ENCODE data around the gene MZF1. TPM values are rescaled to one million over a fixed set of nuclear protein-coding genes. Genes with fewer than 3 reads are reported as not detected.
A peak's percentile ranks its signal among the peaks of the same experiment; 100 is the strongest.

MZF1 gene
- total RNA-seq, 4 donors from 2014 or later = 6.8 to 21.5 (median 15.1) TPM

- Histone ChIP-seq H3K36me3 (peaks cover 0 to 15% of the 10 kb centered on the region in 2 donors), H3K4me3 (no peak overlapping the region), H3K9me3 (no peaks in the 10 kb centered on the region), H3K4me1 (peaks cover 22 to 27% of the 10 kb centered on the region in 2 donors), H3K27me3 (no peaks in the 10 kb centered on the region), H3K27ac (peak overlapping the region in 3 of 4 donors; percentile 66 to 69 (median 66))
- TF ChIP-seq POLR2A (IDR thresholded peaks at IDR 0.05) (no peak), CTCF (IDR thresholded peaks at IDR 0.05 in 4 of 5, conservative IDR thresholded peaks at IDR 0.05 in 1 of 5) (no peak)
- in situ Hi-C loops (cut with MboI; ENCODE audit: low sequenced_read_pairs in 4 of 4) (no loop called here), intact Hi-C loops (cut with DNase I; ENCODE audit: low total_unique reads) (no loop called here)
- ATAC-seq (no peak), DNase-seq (no peak)
These were observed 59.9 kb downstream of the MZF1 start for GRCh38 chr19:58513213-58513693.

Small RNAs within 50 kb of the gene (microRNA-seq; reads per million reads assigned to microRNA genes)
- gene MIR6807 (ENCODE audit: borderline replicate concordance in 2 of 2) = 1.2 to 2.6 reads per million in 2 donors

Other genes starting within 250 kb of the MZF1 start
- gene ZSCAN22, start 246.3 kb downstream of the MZF1 start, total RNA-seq = 1 to 10 TPM; 1.1 to 2.4 (median 1.8) TPM
- gene A1BG, start 219.8 kb downstream of the MZF1 start, total RNA-seq = 10 to 100 TPM in 1 of 4 donors, 1 to 10 TPM in 2, not detected in 1; 4.5 to 12.5 (median 9.0) TPM
- under 1 TPM in 3 of 4 donors, not detected in 1; 0.07 to 0.87 (median 0.36) TPM for gene ZNF497, start 210.6 kb downstream of the MZF1 start, total RNA-seq
- under 1 TPM in 2 of 4 donors, not detected in 2; 0.11 to 0.36 TPM for gene ZNF837, start 192.3 kb downstream of the MZF1 start, total RNA-seq
- 1,000 to 10,000 TPM; 1,345 to 1,665 (median 1,438) TPM for gene RPS5, start 186.1 kb downstream of the MZF1 start, total RNA-seq
- gene RNF225, start 177.7 kb downstream of the MZF1 start, total RNA-seq = not detected
- 10 to 100 TPM in 2 of 4 donors, 1 to 10 TPM in 2; 8.5 to 21.4 (median 10.2) TPM for gene ZNF584, start 164.7 kb downstream of the MZF1 start, total RNA-seq
- gene ZNF132, start 133.2 kb downstream of the MZF1 start, total RNA-seq = 1 to 10 TPM; 1.8 to 2.7 (median 2.4) TPM
- 1 to 10 TPM; 3.8 to 7.6 (median 7.0) TPM for gene ZNF324B, start 121.7 kb downstream of the MZF1 start, total RNA-seq
- 10 to 100 TPM in 3 of 4 donors, 1 to 10 TPM in 1; 8.1 to 11.4 (median 11.3) TPM for gene ZNF324, start 106.3 kb downstream of the MZF1 start, total RNA-seq
- 10 to 100 TPM in 1 of 4 donors, 1 to 10 TPM in 3; 7.5 to 13.1 (median 8.9) TPM for gene ZNF446, start 97.0 kb downstream of the MZF1 start, total RNA-seq
- 1 to 10 TPM; 2.0 to 9.1 (median 4.6) TPM for gene SLC27A5, start 61.3 kb downstream of the MZF1 start, total RNA-seq
- gene ZBTB45, start 53.5 kb downstream of the MZF1 start, total RNA-seq = 10 to 100 TPM in 2 of 4 donors, 1 to 10 TPM in 2; 5.9 to 12.2 (median 9.6) TPM
- 100 to 1,000 TPM; 145 to 239 (median 191) TPM for gene TRIM28, start 29.3 kb downstream of the MZF1 start, total RNA-seq
- gene CHMP2A, start 18.2 kb downstream of the MZF1 start, total RNA-seq = 100 to 1,000 TPM in 2 of 4 donors, 10 to 100 TPM in 2; 82.3 to 165 (median 113) TPM
- 10 to 100 TPM; 23.5 to 74.5 (median 41.6) TPM for gene UBE2M, start 14.7 kb downstream of the MZF1 start, total RNA-seq

Measured in gastrocnemius medialis (tissue), 4 donors.